ENCODE measurements around the gene SNTG2.
"Not testable (repeated sequence)": the region's sequence is repeated elsewhere in the genome, so short reads cannot be mapped to it uniquely, and the experiment has no call there.

Gene SNTG2

GRCh38 chr2:950080-950966, at the start of gene SNTG2:
Gene SNTG2, plus strand, starts transcription at chr2:950849. Its CDS starts 148 bp downstream, at chr2:950997.
- DNase-seq, result peak; percentile 3

- no peak for DNase-seq
Observed at GRCh38 chr2:902584-902983, 48.1 kb upstream of the SNTG2 start.

GRCh38 chr2:903223-903900, 47.3 kb upstream of the SNTG2 start:
- DNase-seq, result no peak

- no peak for DNase-seq
Observed at GRCh38 chr2:904246-905024, 46.2 kb upstream of the SNTG2 start.

GRCh38 chr2:905091-905832, 45.4 kb upstream of the SNTG2 start:
- DNase-seq, result no peak

- no peak for DNase-seq
Observed at GRCh38 chr2:905833-906140, 44.9 kb upstream of the SNTG2 start.

- no peak for DNase-seq
Observed at GRCh38 chr2:907706-908105, 42.9 kb upstream of the SNTG2 start.

GRCh38 chr2:908568-908967, 42.1 kb upstream of the SNTG2 start:
- DNase-seq, result no peak

- DNase-seq, result not testable (repeated sequence)
Observed at GRCh38 chr2:909764-910379, 40.8 kb upstream of the SNTG2 start.

- no peak for DNase-seq
Observed at GRCh38 chr2:910698-911097, 40.0 kb upstream of the SNTG2 start.

GRCh38 chr2:915979-916378, 34.7 kb upstream of the SNTG2 start:
- no peak for DNase-seq

- DNase-seq, result no peak
Observed at GRCh38 chr2:916935-917334, 33.7 kb upstream of the SNTG2 start.

- DNase-seq, result no peak
Observed at GRCh38 chr2:919672-920071, 31.0 kb upstream of the SNTG2 start.

- no peak for DNase-seq
Observed at GRCh38 chr2:920573-920972, 30.1 kb upstream of the SNTG2 start.

GRCh38 chr2:920999-921398, 29.6 kb upstream of the SNTG2 start:
- no peak for DNase-seq

- DNase-seq, result no peak
Observed at GRCh38 chr2:922185-922584, 28.5 kb upstream of the SNTG2 start.

- no peak for DNase-seq
Observed at GRCh38 chr2:923832-924601, 26.6 kb upstream of the SNTG2 start.

GRCh38 chr2:924701-925100, 25.9 kb upstream of the SNTG2 start:
- DNase-seq, result no peak

GRCh38 chr2:925309-925708, 25.3 kb upstream of the SNTG2 start:
- DNase-seq, result no peak

- DNase-seq, result no peak
Observed at GRCh38 chr2:925711-926110, 24.9 kb upstream of the SNTG2 start.

GRCh38 chr2:926259-926793, 24.3 kb upstream of the SNTG2 start:
- no peak for DNase-seq

Measured in suppressor macrophage treated with lipopolysaccharide for 4 hours (primary cell).